Hepatocyte (in vitro differentiated cells): Measurements from ENCODE around the gene DHRS13.
"Not testable (repeated sequence)": the region's sequence is repeated elsewhere in the genome, so short reads cannot be mapped to it uniquely, and the experiment has no call there.

Experiments
- EZH2 ChIP-seq: fragments of 200-600 bp; sonication (generic); IDR thresholded peaks from 2 replicates; pipeline ENCODE4 v1.6.1; 2016; ENCODE audit warnings: antibody characterized with exemption, mild to moderate bottlenecking, borderline replicate concordance
- EZH2phosphoT487 ChIP-seq: fragments of 200-600 bp; sonication (generic); IDR thresholded peaks from one replicate; pipeline ENCODE4 v1.6.1; 2018; ENCODE audit warnings: antibody characterized with exemption, mild to moderate bottlenecking, low read depth, moderate library complexity; ENCODE audit not compliant: unreplicated experiment, severe bottlenecking

GRCh38 chr17:28877150-28877711 is 25.6 kb downstream of the DHRS13 start:
- not testable (repeated sequence) for TF ChIP-seq EZH2, EZH2phosphoT487
